ENCODE results near the gene COL4A6.

DNA sequence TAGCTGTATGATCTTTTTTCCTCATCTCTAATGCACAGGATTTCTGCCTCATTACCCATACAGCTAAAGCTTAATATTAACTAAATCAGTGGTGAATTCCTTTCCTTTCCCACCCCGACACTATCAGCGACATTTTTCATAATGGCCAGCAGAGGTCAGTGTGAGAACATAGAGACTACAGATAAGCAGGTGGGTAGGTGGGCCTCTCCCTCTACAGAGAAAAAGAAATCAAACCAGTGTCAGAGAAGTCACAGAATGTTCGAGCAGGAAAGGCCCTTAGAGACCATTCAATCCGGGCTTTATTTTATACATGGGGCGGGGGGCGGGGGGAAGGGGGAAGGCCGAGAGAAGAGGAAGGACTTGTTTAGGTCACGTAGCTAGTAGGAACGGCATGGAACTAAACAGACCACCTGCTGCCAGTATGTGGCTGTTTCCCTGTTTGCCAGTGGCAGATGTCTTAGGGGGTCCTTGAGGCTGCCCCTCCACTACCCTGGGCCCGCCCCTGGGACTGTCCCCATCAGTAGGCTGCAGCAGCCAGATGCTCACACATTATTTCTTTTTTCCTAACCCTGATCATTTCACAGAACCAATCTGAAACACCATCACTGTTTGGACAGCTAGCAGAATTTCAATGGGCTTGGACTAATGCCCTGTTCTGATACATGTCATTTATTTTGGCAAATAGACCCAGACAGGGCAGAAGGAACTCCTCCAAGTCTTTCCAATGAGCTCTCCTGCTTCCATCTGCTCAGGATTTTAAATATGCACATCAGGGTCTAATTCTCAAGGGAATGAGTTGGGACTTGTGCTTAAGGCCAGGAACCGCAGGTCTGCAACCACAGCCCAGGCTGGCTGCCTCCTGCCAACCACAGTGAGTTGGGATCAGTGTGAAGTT is 213.2 kb downstream of the COL4A6 start:
- no peak for TF ChIP-seq FOXM1 (IDR thresholded peaks at IDR 0.05; ENCODE audit: borderline replicate concordance, low read depth)
- TF ChIP-seq EP300 (IDR thresholded peaks at IDR 0.05; ENCODE audit: borderline replicate concordance): no peak
- TF ChIP-seq, protein P1, sequence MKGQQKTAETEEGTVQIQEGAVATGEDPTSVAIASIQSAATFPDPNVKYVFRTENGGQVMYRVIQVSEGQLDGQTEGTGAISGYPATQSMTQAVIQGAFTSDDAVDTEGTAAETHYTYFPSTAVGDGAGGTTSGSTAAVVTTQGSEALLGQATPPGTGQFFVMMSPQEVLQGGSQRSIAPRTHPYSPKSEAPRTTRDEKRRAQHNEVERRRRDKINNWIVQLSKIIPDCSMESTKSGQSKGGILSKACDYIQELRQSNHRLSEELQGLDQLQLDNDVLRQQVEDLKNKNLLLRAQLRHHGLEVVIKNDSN (IDR thresholded peaks at IDR 0.05): no peak
- TF ChIP-seq, protein P2, sequence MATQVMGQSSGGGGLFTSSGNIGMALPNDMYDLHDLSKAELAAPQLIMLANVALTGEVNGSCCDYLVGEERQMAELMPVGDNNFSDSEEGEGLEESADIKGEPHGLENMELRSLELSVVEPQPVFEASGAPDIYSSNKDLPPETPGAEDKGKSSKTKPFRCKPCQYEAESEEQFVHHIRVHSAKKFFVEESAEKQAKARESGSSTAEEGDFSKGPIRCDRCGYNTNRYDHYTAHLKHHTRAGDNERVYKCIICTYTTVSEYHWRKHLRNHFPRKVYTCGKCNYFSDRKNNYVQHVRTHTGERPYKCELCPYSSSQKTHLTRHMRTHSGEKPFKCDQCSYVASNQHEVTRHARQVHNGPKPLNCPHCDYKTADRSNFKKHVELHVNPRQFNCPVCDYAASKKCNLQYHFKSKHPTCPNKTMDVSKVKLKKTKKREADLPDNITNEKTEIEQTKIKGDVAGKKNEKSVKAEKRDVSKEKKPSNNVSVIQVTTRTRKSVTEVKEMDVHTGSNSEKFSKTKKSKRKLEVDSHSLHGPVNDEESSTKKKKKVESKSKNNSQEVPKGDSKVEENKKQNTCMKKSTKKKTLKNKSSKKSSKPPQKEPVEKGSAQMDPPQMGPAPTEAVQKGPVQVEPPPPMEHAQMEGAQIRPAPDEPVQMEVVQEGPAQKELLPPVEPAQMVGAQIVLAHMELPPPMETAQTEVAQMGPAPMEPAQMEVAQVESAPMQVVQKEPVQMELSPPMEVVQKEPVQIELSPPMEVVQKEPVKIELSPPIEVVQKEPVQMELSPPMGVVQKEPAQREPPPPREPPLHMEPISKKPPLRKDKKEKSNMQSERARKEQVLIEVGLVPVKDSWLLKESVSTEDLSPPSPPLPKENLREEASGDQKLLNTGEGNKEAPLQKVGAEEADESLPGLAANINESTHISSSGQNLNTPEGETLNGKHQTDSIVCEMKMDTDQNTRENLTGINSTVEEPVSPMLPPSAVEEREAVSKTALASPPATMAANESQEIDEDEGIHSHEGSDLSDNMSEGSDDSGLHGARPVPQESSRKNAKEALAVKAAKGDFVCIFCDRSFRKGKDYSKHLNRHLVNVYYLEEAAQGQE (IDR thresholded peaks at IDR 0.05; ENCODE audit: low read depth): no peak
- TF ChIP-seq NFIC (IDR thresholded peaks at IDR 0.05): no peak
- TF ChIP-seq, protein P3, sequence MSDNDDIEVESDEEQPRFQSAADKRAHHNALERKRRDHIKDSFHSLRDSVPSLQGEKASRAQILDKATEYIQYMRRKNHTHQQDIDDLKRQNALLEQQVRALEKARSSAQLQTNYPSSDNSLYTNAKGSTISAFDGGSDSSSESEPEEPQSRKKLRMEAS (IDR thresholded peaks at IDR 0.05): no peak
- TF ChIP-seq EGR1 (IDR thresholded peaks at IDR 0.05): no peak
- TF ChIP-seq TCF12 (IDR thresholded peaks at IDR 0.05; ENCODE audit: low read depth): no peak
- TF ChIP-seq ZBTB7A (IDR thresholded peaks at IDR 0.05; ENCODE audit: low read depth): no peak
- TF ChIP-seq CREB1 (IDR thresholded peaks at IDR 0.05; ENCODE audit: low read depth): no peak
- TF ChIP-seq YY1 (IDR thresholded peaks at IDR 0.05; ENCODE audit: low read depth): no peak
- no peak for TF ChIP-seq TAF1 (IDR thresholded peaks at IDR 0.05; ENCODE audit: low read depth)
- no peak for TF ChIP-seq TEAD4 (IDR thresholded peaks at IDR 0.05)
- no peak for TF ChIP-seq CEBPB (IDR thresholded peaks at IDR 0.05)

All from Ishikawa (cell line).